Measurements from ENCODE around the gene SPAG4. TPM values are rescaled to one million over a fixed set of nuclear protein-coding genes. Genes with fewer than 3 reads are reported as not detected.

Gene SPAG4
- polyA plus RNA-seq, 1 donor (not counting 4 experiments of a cell fraction or from before 2014, with no cell fraction given) = 0.93 TPM

GRCh38 chr20:35640724-35641123 is 25.1 kb downstream of the SPAG4 start:
- Histone ChIP-seq H3K79me2 (ENCODE audit: control insufficient read depth, insufficient read depth, low read length) (peaks cover 77% of the 10 kb centered on the region), H4K20me1 (ENCODE audit: control insufficient read depth, extremely low read depth, insufficient read depth, low read length) (peaks cover 13% of the 10 kb centered on the region)
- no peak for FAIRE-seq

GRCh38 chr20:35641743-35642142 is 26.1 kb downstream of the SPAG4 start:
- dilution Hi-C loops (cut with MboI; ENCODE audit: extremely low pct_ligation_motif_present, low sequenced_read_pairs) = no loop called here
- Histone ChIP-seq H4K20me1 (ENCODE audit: control insufficient read depth, extremely low read depth, insufficient read depth, low read length) (peaks cover 11% of the 10 kb centered on the region), H3K4me2 (ENCODE audit: control insufficient read depth, extremely low read depth, insufficient read depth, low read depth, low read length) (no peak overlapping the region), H3K79me2 (ENCODE audit: control insufficient read depth, insufficient read depth, low read length) (peaks cover 79% of the 10 kb centered on the region), H3K4me3 (ENCODE audit: control insufficient read depth in 2 of 3, extremely low read depth in 1 of 3, insufficient read depth in 2 of 3, low read depth in 1 of 3, low read length in 3 of 3) (no peak overlapping the region), H3K36me3 (ENCODE audit: control insufficient read depth in 2 of 2, extremely low read depth in 1 of 2, insufficient read depth in 2 of 2, low read length in 2 of 2) (peaks cover 5 to 6% of the 10 kb centered on the region in 2 experiments), H3K27ac (ENCODE audit: control insufficient read depth, insufficient read depth, low read length) (no peak overlapping the region), H3K4me1 (ENCODE audit: control insufficient read depth, extremely low read depth, insufficient read depth, low read length) (peaks cover 9% of the 10 kb centered on the region), H3K27me3 (ENCODE audit: control insufficient read depth, extremely low read depth, insufficient read depth, low read length) (no peaks in the 10 kb centered on the region), H3K9me1 (ENCODE audit: control insufficient read depth, extremely low read depth, insufficient read depth, low read length) (peaks cover 5% of the 10 kb centered on the region), H2AFZ (ENCODE audit: control insufficient read depth, low read length) (no peak overlapping the region), H3K9ac (ENCODE audit: control insufficient read depth, extremely low read depth, insufficient read depth, low read length) (no peak overlapping the region), H3K9me3 (ENCODE audit: control insufficient read depth, low read depth, low read length) (no peaks in the 10 kb centered on the region)
- no peak for FAIRE-seq
- DNase-seq (ENCODE audit: low read depth, low spot score) = no peak
- TF ChIP-seq EZH2 (IDR thresholded peaks at IDR 0.05; ENCODE audit: low read length) = no peak
- TF ChIP-seq CTCF (optimal IDR thresholded peaks at IDR 0.05 in 1 of 3, IDR thresholded peaks at IDR 0.05 in 1 of 3, conservative IDR thresholded peaks at IDR 0.05 in 1 of 3; ENCODE audit: extremely low read depth in 1 of 3, insufficient read depth in 2 of 3, low read length in 3 of 3) = no peak

More at GRCh38 chr20:35640724-35641123, 25.1 kb downstream of the SPAG4 start:
- H3K27me3 ChIP-seq (ENCODE audit: control insufficient read depth, extremely low read depth, insufficient read depth, low read length) = no peaks in the 10 kb centered on the region
- H2AFZ ChIP-seq (ENCODE audit: control insufficient read depth, low read length) = no peak overlapping the region
- H3K4me3 ChIP-seq (ENCODE audit: control insufficient read depth in 2 of 3, extremely low read depth in 1 of 3, insufficient read depth in 2 of 3, low read depth in 1 of 3, low read length in 3 of 3) = no peak overlapping the region
- H3K9ac ChIP-seq (ENCODE audit: control insufficient read depth, extremely low read depth, insufficient read depth, low read length) = no peak overlapping the region
- no peak for DNase-seq (ENCODE audit: low read depth, low spot score)
- dilution Hi-C loops (cut with MboI; ENCODE audit: extremely low pct_ligation_motif_present, low sequenced_read_pairs) = no loop called here
- H3K36me3 ChIP-seq (ENCODE audit: control insufficient read depth in 2 of 2, extremely low read depth in 1 of 2, insufficient read depth in 2 of 2, low read length in 2 of 2) = peaks cover 5 to 6% of the 10 kb centered on the region in 2 experiments
- peaks cover 8% of the 10 kb centered on the region for H3K4me1 ChIP-seq (ENCODE audit: control insufficient read depth, extremely low read depth, insufficient read depth, low read length)
- no peak overlapping the region for H3K27ac ChIP-seq (ENCODE audit: control insufficient read depth, insufficient read depth, low read length)
- no peak for TF ChIP-seq EZH2 (IDR thresholded peaks at IDR 0.05; ENCODE audit: low read length)
- no peak for TF ChIP-seq CTCF (optimal IDR thresholded peaks at IDR 0.05 in 1 of 3, IDR thresholded peaks at IDR 0.05 in 1 of 3, conservative IDR thresholded peaks at IDR 0.05 in 1 of 3; ENCODE audit: extremely low read depth in 1 of 3, insufficient read depth in 2 of 3, low read length in 3 of 3)
- no peak overlapping the region for H3K4me2 ChIP-seq (ENCODE audit: control insufficient read depth, extremely low read depth, insufficient read depth, low read depth, low read length)
- H3K9me1 ChIP-seq (ENCODE audit: control insufficient read depth, extremely low read depth, insufficient read depth, low read length) = peaks cover 5% of the 10 kb centered on the region
- H3K9me3 ChIP-seq (ENCODE audit: control insufficient read depth, low read depth, low read length) = no peaks in the 10 kb centered on the region
